ENCODE results near the gene STARD3.
"Not testable (repeated sequence)": the region's sequence is repeated elsewhere in the genome, so short reads cannot be mapped to it uniquely, and the experiment has no call there.

STARD3 gene

DNA sequence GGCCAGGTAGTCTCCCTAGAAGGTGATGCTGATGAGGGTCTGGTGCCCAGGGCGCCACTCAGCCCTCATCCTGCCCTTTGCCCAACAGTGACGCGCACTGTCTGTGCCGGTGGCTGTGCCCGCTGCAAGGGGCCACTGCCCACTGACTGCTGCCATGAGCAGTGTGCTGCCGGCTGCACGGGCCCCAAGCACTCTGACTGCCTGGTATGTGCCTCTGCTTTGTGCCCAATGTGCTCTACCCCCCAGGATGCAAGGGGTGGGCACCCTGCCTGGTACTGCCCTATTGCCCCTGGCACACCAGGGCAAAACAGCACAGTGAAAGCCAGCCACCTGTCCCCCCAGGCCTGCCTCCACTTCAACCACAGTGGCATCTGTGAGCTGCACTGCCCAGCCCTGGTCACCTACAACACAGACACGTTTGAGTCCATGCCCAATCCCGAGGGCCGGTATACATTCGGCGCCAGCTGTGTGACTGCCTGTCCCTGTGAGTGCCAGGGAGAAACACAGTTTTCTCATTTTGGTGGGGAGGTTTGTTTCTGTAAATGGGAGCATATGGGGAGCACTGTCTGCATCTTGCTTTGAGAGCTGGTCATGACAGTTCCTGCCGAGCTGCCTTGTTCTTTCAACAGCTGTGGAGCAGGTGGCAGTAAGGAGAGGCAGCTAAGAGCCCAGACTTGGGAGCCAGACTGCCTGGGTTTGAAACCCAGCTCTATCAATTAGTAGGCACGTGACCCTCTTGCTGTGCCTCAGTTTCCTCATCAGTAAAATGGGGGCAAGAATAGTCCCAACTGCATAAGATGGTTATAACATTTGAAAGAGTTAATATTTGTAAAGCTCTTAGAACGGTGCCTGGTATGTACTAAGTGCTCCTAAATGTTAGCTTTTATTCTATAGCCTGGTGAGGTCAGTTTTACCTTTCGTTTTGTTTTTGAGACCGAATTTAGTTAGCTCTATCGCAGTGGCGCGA, 73.3 kb downstream of the STARD3 start:
- DNase-seq (ENCODE audit: low spot score), result no peak

DNA sequence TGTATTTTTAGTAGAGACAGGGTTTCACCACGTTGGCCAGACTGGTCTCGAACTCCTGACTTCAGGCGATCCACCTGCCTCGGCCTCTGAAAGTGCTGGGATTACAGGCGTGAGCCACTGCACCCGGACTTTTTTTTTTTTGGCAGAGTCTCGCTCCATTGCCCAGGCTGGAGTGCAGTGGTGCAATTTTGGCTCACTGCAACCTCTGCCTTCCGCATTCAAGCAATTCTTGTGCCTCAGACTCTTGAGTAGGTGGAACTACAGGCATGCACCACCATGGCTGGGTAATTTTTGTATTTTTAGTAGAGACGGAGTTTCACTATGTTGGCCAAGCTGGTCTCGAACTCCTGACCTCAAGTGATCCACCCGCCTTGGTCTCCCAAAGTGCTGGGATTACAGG, 74.1 kb downstream of the STARD3 start:
- DNase-seq (ENCODE audit: low spot score), result not testable (repeated sequence)

DNA sequence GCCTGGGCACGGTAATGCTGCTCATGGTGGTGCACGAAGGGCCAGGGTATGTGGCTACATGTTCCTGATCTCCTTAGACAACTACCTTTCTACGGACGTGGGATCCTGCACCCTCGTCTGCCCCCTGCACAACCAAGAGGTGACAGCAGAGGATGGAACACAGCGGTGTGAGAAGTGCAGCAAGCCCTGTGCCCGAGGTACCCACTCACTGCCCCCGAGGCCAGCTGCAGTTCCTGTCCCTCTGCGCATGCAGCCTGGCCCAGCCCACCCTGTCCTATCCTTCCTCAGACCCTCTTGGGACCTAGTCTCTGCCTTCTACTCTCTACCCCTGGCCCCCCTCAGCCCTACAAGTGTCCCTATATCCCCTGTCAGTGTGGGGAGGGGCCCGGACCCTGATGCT, 74.9 kb downstream of the STARD3 start:
- DNase-seq (ENCODE audit: low spot score), result no peak
